Skeletal muscle cell (primary cell): ENCODE data around the gene IRF1.
"Not testable (repeated sequence)": the region's sequence is repeated elsewhere in the genome, so short reads cannot be mapped to it uniquely, and the experiment has no call there.

ENCODE experiments used
- DNase-seq: peaks from one replicate; pipeline ENCODE4 v3.0.0-alpha.2; 2010; ENCODE audit warnings: low read depth
- H3K4me3 ChIP-seq: 2 replicates; pipeline ENCODE4 v1.5.1; 2011; ENCODE audit warnings: low read depth, mild to moderate bottlenecking, control low read depth, low read length, moderate library complexity

The IRF1 gene, protein sequence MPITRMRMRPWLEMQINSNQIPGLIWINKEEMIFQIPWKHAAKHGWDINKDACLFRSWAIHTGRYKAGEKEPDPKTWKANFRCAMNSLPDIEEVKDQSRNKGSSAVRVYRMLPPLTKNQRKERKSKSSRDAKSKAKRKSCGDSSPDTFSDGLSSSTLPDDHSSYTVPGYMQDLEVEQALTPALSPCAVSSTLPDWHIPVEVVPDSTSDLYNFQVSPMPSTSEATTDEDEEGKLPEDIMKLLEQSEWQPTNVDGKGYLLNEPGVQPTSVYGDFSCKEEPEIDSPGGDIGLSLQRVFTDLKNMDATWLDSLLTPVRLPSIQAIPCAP

DNA sequence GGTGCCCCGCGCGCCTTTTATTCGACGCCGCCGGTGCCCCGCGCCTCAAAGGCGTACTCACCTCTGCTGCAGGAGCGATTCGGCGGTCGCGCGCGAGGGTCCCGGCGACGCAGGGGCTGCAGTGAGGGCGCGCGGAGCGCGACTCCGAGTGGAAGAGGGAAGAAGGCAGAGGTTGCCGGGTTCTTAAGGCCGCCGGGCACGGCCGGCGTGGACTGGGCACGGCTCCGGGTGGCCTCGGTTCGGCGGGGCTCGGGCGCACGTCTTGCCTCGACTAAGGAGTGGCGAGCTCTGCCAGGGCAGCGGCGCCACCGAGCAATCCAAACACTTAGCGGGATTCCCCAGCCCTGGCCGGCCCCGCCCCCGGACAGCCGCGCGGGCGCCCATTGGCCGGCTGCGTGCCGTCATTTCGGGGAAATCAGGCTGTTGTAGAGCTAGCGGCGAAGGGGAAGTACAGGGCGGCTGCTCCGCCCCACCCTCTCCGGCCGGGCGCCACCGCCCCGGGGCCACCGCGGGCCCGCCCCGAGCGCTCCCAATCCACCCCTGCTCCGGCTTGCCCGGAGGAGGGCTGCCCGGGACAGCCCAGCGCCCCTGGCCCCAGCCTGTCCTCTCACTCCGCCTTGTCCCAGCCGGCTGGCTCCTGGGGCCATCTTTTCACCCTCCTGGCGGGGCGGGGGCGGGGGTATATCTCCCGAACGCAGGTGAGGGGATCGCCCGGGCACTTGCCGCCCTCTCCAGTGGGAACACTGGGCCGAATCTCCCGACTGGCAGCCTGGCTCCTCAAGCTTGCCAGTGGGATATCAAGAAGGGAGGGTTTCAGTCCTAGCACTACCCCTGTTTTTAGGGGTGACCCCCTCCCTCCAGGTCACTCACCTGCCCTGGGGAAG, at the start of gene IRF1:
TSS of gene IRF1 (minus strand) at position 290 of the 884 bp plus-strand sequence. CDS start 1,295 bp downstream, outside the sequence.
- peak within 1 kb of the TSS; percentile 88 for H3K4me3 ChIP-seq
- peak; percentile 83 for DNase-seq

DNA sequence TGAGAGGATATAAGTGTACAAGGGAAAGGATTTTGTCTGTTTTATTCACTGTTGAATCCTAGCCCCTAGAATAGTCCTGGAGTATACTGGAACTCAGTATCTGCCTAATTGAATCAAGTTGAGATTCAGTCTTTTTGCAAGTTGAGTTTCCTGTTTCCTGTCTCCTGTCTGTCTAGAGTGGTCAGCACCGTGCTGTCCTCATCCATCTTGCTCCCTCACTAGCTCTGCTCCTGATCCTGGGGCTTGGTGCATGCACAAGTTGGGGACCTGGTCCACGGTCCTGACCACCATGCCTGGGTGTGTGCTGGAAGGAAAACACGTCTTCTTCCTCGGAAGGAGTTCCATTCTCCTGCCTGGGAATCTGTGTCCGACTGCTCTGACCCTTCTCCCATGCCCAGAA, 49.6 kb upstream of the IRF1 start:
- DNase-seq, result no peak
- H3K4me3 ChIP-seq, result no peak overlapping the region

DNA sequence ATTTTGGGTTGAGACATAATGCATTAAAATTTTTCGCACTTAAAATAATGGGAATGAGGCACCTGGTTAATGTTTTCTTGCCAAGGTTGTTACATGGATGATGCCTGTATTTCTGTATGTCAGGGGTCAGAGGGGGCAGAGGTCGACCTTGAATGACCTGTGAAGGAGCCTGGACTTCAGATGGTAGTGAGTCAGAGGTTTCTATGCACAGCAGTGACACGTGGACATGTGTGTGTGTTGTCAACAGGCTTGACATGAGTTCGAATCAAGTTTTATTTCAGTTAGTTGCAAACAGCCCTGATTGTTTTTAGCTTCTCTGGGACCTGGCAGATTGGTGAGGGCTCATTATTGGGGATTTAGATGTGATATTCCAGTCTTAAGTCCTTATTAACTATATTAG, 49.1 kb upstream of the IRF1 start:
- no peak for DNase-seq
- H3K4me3 ChIP-seq, result no peak overlapping the region

DNA sequence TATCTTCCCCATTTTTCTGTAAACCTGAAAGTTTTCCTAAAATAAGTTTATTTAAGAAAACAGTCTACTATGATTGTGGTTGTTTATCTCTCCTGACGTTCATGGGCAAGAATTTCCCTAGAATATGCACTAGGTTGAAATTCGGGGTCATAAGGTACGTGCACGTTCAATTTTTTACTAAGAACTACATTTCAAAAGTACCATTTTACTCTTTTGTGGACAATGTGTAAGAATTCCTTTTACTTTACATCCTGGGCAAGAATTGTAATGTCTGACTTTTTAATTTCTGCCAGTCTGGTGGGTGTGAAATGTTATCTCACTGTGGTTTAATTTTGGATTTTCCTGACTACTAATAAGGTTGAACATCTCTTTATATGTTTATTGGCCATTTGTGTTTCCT, 40.4 kb upstream of the IRF1 start:
- no peak for DNase-seq

DNA sequence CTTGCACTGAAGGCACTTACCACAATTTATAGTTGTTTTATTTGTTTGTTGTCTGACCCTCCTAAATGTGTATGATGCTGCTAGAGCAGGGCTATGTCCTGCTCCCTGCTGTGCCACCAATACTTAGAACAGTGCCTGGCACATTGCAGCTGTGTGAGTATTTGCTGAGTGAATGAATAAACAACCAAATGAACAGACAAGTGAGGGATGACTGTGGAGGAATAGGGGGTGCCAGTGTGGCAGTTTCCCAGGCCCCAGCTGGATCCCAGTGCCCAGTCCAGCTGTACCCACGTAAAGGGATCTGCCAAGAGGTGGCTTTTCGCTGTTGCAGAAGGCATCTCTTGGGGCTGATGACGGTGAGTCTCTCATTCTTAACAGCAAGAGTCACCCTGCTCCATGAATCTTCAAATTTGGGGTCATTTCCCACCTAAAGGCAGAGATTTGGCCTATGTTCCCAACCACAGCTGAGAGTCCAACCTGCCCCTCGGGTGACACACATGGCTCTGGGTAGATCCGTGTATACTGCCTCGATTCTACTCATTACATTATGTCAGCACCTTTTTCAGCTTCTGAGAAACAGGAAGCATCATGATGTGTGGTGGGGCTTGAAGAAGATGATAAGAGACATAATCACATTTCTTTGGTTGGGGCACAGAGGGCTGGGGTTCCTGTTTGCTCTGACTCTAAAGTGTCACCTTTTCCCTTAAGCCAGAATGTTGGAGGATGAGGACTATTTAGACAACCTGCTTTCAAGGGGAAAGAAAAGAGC, 38.5 kb upstream of the IRF1 start:
- DNase-seq, result no peak
- H3K4me3 ChIP-seq, result no peak overlapping the region

More for the DNA sequence above, 40.4 kb upstream of the IRF1 start:
- H3K4me3 ChIP-seq, result no peak overlapping the region

DNA sequence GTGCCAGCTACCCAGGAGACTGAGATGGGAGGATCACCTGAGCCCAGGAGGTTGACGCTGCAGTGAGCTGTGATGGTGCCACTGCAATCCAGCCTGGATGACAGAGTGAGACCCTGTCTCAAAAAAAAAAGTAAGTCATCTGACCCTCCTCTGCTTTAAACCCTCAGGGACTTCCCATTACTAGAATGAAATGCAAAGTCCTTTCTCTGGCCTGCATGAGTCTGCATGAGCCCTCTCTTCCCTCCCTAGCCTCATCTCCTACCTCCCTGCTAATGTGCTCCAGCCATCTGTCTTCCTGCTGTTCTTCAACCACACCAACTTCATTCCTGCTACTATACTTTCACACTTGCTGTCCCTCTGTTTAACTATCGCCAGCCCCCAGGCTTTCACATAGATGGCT, 37.4 kb upstream of the IRF1 start:
- DNase-seq, result no peak
- H3K4me3 ChIP-seq, result no peak overlapping the region

DNA sequence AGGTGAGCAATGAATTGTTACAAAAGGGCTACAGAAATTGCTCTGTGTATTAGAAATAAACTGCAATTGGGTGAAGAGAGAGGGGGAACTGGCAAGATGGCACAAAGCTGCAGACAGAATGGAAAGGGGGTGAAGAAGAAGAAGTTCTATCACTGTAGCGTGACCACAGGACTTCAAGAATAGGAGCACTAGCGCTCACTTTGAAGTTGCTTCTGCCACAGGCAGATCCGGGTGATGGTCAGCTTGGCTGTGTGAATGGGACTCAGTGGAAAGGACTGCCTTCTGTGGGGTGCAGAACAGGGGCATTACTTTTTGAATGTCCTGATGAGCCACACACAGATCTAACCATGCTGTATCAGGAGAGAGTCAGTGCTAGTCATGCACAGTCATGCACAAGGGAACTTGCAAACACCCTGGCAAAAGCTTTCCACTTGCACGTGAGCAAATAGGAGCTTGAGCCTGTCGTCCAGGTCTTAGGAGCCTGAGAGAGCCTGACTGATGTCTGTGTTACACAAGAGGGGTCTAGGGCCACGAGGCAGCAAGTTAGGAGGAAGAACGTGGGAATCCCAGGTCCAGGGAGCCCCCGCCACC, 36.5 kb upstream of the IRF1 start:
- no peak overlapping the region for H3K4me3 ChIP-seq
- no peak for DNase-seq

DNA sequence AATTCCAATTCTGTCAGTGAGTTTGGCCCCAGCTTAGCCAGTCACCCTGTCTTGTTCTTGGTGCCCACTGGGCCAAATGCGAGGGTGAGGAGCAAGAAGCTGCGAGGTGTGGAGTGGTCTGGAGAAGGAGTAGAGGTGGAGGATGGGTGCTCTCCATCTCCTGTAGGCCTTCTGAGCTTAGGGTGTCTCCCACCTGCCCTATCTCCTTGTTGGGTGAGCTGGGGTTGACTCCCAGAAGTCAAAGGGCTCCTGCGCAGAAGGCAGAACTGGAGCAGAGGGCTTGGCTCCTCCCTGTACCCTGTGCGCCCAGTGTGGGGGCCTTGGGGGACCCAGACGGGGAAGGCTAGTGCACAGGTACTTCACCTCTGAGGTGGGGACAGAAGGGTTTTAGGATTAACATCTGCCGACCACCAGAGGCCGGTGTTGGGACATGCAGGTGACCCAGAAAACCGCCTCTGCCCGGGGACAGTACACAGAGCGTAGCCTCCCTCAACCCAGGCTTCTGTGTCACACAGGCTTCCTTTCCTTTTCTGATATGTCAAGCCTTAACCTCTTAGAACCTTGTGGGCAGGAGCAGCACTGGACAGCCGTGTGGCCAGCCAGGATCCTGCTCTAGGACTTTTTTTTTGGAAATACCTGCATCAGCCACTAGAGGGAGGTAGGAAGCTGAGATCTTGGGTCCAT, 35.9 kb upstream of the IRF1 start:
- DNase-seq, result no peak
- H3K4me3 ChIP-seq, result no peak overlapping the region

DNA sequence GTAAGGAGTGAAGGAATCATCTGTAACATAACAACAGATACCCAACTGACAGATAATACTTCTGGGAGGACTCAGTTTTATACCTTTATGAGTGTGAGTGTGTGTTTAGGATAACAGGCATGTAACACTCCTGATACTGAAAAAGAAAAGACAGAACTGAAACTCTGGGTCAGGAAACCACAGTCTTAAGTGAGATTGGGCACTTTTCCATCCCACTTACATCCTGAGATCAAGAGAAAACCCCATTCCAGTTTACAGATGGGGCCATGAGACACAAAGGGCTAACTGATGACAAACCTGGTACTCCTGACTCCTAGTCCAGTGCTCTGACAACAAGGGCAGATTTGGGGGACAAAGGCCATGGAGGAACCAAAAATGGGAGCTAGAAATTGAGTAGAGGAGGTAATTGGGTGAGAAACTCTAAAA, 34.7 kb upstream of the IRF1 start:
- no peak for DNase-seq
- no peak overlapping the region for H3K4me3 ChIP-seq

DNA sequence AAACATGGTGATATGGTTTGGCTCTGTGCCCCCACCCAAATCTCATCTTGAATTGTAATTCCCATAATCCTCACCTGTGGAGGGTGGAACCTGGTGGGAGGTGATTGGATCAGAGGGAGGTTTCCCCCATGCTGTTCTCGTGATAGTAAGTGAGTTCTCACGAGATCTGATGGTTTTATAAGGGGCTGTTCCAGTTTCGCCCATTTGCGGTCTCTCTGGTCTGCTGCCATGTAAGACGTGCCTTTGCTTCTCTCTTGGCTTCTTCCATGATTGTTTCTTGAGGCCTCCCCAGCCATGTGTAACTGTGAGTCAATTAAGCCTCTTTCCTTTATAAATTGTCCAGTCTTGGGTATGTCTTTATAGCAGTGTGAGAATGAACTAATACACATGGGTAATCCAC, 34.3 kb upstream of the IRF1 start:
- DNase-seq, H3K4me3 ChIP-seq: not testable (repeated sequence)

DNA sequence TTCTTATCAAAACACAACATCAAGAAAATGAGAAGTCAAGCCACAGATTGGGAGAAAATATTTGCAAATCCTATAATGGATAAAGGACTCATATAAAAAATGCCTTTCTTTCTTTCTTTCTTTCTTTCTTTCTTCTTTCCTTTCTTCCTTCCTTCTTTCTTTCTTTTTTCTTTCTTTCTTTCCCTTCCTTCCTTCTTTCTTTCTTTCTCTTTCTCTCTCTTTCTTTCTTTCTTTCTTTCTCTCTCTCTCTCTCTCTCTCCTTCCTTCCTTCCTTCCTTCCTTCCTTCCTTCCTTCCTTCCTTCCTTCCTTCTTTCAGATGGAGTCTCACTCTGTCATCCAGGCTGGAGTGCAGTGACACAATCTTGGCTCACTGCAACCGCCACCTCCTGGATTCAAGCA, 31.5 kb upstream of the IRF1 start:
- H3K4me3 ChIP-seq, DNase-seq: not testable (repeated sequence)

DNA sequence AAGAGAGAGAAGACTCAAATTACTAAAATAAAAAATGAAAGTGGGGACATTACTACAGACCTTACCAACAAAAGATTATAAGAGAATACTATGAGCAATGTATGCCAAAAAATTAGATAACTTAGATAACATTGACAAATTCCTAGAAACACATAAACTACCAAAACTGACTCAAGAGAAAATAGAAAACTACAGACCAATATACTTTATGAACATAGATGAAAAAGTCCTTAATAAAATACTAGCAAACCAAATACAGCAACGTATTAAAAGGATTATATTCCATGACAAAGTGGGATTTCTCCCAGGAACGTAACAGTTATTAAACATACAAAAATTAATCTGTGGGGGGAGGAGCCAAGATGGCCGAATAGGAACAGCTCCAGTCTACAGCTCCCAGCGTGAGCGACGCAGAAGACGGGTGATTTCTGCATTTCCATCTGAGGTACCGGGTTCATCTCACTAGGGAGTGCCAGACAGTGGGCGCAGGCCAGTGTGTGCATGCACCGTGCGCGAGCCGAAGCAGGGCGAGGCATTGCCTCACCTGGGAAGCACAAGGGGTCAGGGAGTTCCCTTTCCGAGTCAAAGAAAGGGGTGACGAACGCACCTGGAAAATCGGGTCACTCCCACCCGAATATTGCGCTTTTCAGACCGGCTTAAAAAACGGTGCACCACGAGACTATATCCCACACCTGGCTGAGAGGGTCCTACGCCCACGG, 23.2 kb upstream of the IRF1 start:
- H3K4me3 ChIP-seq, DNase-seq: not testable (repeated sequence)

DNA sequence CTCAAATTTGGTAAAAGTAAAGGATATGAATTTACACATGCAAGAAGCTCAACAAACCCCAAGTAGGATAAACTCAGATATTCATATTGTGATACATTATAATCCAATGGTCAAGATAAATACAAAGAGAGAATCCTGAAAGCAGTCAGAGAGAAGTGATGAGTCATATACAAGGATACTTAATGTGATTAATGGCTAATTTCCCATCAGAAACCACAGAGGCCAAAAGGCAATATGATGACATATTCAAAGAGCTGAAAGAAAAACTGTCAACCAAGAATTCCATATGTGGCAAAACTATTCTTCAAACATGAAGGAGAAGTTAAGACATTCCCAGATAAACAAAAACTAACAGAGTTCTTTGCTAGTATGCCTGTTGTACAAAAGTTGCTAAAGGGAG, 19.5 kb upstream of the IRF1 start:
- no peak overlapping the region for H3K4me3 ChIP-seq
- DNase-seq, result peak; percentile 65

DNA sequence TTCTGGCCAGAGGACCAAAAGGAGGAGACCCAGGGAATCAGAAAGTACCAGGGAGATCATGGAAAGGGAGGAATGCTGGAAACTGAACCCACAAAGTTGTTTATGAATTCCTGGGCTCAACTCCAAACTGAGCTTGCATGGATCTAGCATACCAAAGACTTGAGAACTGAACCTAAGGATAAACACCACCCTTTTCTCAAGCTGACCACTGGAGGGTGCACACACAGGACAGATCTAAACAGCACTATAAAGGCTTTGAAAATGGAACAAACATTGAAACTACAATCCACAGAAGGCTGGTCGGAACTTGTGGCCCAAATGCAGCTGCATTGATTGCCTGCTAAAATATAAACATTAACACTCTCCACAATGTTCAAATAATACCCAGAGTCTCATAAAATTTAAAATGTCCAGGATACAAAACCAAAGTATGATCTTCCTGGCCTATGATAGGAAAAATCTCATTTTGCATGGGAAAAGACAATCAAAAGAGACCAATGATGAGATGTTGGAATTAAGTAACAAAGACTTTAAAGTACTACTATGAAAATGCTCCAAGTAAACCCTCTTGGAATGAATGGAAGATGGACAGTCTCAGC, 15.6 kb upstream of the IRF1 start:
- H3K4me3 ChIP-seq, result no peak overlapping the region
- DNase-seq, result peak; percentile 70

DNA sequence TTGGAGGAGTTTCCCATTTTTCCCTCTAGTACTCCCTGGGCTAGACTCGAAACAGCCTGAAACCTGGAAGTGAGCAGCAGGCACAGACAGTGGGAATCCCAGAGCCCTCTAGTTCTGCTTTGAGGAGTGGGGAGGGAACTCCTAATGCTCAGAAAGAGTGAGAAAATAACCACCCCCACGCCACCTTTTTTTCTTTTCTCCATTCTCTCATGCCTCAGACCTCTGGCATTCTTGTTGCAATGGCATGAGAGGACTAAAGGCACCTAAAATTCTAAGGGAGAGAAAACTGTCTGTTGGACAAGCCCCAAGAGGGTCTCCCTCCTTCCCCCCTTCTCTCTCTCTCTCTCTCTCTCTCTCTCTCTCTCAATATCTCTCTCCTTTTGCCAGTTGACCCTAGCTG, 15.1 kb upstream of the IRF1 start:
- DNase-seq, result no peak

DNA sequence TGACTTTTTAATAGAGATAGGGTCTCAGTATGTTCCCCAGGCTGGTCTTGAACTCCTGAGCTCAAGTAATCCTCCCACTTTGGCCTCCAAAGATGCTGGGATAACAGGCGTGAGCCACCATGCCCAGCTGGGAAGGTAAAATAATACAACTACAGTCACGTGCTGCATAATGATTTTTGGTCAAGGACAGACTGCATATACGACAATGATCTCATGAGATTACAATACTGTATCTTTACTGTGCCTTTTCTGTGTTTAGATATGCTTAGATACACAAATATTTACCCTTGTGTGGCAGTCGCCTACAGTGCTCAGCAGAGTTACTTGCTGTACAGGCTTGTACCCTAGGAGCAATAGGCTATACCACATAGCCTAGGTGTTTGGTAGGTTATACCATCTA, 14.2 kb upstream of the IRF1 start:
- DNase-seq, result no peak
- no peak overlapping the region for H3K4me3 ChIP-seq

More for the DNA sequence above, 15.1 kb upstream of the IRF1 start:
- no peak overlapping the region for H3K4me3 ChIP-seq

DNA sequence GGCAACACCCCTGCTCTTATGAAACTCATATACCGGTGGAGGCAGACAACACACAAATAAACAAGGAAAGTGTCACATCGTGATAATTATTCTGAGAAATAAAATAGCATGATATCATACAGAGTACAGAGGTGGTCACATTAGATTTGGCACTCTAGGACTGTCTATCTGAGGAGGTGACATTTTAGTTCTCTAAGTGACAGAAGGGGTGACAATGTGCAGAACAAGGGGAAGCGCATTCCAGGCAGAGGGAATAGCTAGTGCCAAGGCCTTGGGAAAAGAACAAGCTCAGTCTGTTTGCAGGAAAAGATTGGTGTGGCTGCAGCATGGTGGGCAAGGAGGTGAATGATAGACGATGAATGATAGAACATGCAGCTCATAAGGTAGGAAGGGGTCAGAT, 12.7 kb upstream of the IRF1 start:
- DNase-seq, result no peak
- H3K4me3 ChIP-seq, result no peak overlapping the region
